H9 (cell line): ENCODE measurements around the gene PNKP. TPM values are rescaled to one million over a fixed set of nuclear protein-coding genes. Genes with fewer than 3 reads are reported as not detected.

Experiments used
- DNase-seq: peaks from one replicate; pipeline ENCODE4 v3.0.0-alpha.2; 2017
- H2AFZ ChIP-seq: one replicate; pipeline ENCODE4 v1.6.1; 2013; ENCODE audit warnings: mild to moderate bottlenecking, low read length, control low read depth, moderate library complexity
- H2AK5ac ChIP-seq: 2 replicates; pipeline ENCODE4 v1.6.1; 2013; ENCODE audit warnings: low read length, control low read depth, mixed read lengths; ENCODE audit not compliant: insufficient read length
- H2BK120ac ChIP-seq: one replicate; pipeline ENCODE4 v1.6.1; 2013; ENCODE audit warnings: low read depth, mild to moderate bottlenecking, low read length, control low read depth, inconsistent platforms; ENCODE audit not compliant: poor library complexity, severe bottlenecking
- H2BK12ac ChIP-seq: 2 replicates; pipeline ENCODE4 v1.6.1; 2013; ENCODE audit warnings: low read length, control low read depth, mixed read lengths, low read depth; ENCODE audit not compliant: insufficient read length
- H2BK15ac ChIP-seq: 2 replicates; pipeline ENCODE4 v1.6.1; 2013; ENCODE audit warnings: low read depth, low read length, control low read depth
- H2BK20ac ChIP-seq: one replicate; pipeline ENCODE4 v1.6.1; 2013; ENCODE audit warnings: low read depth, mild to moderate bottlenecking, low read length, control low read depth, inconsistent platforms; ENCODE audit not compliant: poor library complexity, severe bottlenecking
- H2BK5ac ChIP-seq: 2 replicates; pipeline ENCODE4 v1.6.1; 2013; ENCODE audit warnings: low read length, control low read depth, mixed read lengths; ENCODE audit not compliant: insufficient read length
- H3K14ac ChIP-seq: 2 replicates; pipeline ENCODE4 v1.6.1; 2013; ENCODE audit warnings: low read length, control low read depth; ENCODE audit not compliant: insufficient read depth
- H3K18ac ChIP-seq: 2 replicates; pipeline ENCODE4 v1.6.1; 2013; ENCODE audit warnings: low read depth, mild to moderate bottlenecking, mixed read lengths, low read length, control low read depth; ENCODE audit not compliant: insufficient read length
- H3K23ac ChIP-seq: 2 replicates; pipeline ENCODE4 v1.6.1; 2013; ENCODE audit warnings: low read length, control low read depth, mixed read lengths, low read depth; ENCODE audit not compliant: insufficient read length
- H3K23me2 ChIP-seq: 2 replicates; pipeline ENCODE4 v1.6.1; 2013; ENCODE audit warnings: low read depth, mild to moderate bottlenecking, mixed read lengths, low read length, control low read depth; ENCODE audit not compliant: insufficient read length, poor library complexity, severe bottlenecking
- H3K27ac ChIP-seq: 2 replicates; pipeline ENCODE4 v1.5.1; 2013; ENCODE audit warnings: low read length, control low read depth, mixed read lengths, low read depth; ENCODE audit not compliant: insufficient read length
- H3K27me3 ChIP-seq: 2 replicates; pipeline ENCODE4 v1.6.1; 2013; ENCODE audit warnings: low read length, control low read depth, inconsistent platforms; ENCODE audit not compliant: insufficient read depth
- H3K4ac ChIP-seq: 2 replicates; pipeline ENCODE4 v1.6.1; 2013; ENCODE audit warnings: low read depth, mild to moderate bottlenecking, control low read depth, inconsistent platforms, low read length, moderate library complexity
- H3K4me1 ChIP-seq: 2 replicates; pipeline ENCODE4 v1.6.1; 2013; ENCODE audit warnings: low read length, control low read depth, inconsistent platforms; ENCODE audit not compliant: insufficient read depth
- H3K4me2 ChIP-seq: 2 replicates; pipeline ENCODE4 v1.6.1; 2013; ENCODE audit warnings: low read length, control low read depth, mixed read lengths; ENCODE audit not compliant: insufficient read length, insufficient read depth
- H3K56ac ChIP-seq: 2 replicates; pipeline ENCODE4 v1.6.1; 2013; ENCODE audit warnings: low read depth, mild to moderate bottlenecking, mixed read lengths, low read length, control low read depth; ENCODE audit not compliant: insufficient read length
- H3K79me1 ChIP-seq: 2 replicates; pipeline ENCODE4 v1.6.1; 2013; ENCODE audit warnings: low read depth, mild to moderate bottlenecking, moderate library complexity, low read length, control low read depth, inconsistent platforms; ENCODE audit not compliant: insufficient read depth, poor library complexity, severe bottlenecking
- H3K79me2 ChIP-seq: 2 replicates; pipeline ENCODE4 v1.6.1; 2013; ENCODE audit warnings: low read length, control low read depth, inconsistent platforms; ENCODE audit not compliant: insufficient read depth
- H3K9ac ChIP-seq: 2 replicates; pipeline ENCODE4 v1.6.1; 2013; ENCODE audit warnings: low read length, control low read depth, mixed read lengths; ENCODE audit not compliant: insufficient read length; ENCODE audit errors: extremely low read depth
- H3K9me3 ChIP-seq: one replicate; pipeline ENCODE4 v1.6.1; 2013; ENCODE audit warnings: low read depth, low read length, inconsistent platforms; ENCODE audit not compliant: control insufficient read depth
- H3T11ph ChIP-seq: one replicate; pipeline ENCODE4 v1.6.1; 2013; ENCODE audit warnings: mild to moderate bottlenecking, low read length, control low read depth, inconsistent platforms
- H4K20me1 ChIP-seq: one replicate; pipeline ENCODE4 v1.6.1; 2013; ENCODE audit not compliant: control insufficient read depth, insufficient read length, insufficient read depth
- H4K5ac ChIP-seq: 2 replicates; pipeline ENCODE4 v1.6.1; 2013; ENCODE audit warnings: low read depth, mild to moderate bottlenecking, mixed read lengths, low read length, control low read depth; ENCODE audit not compliant: insufficient read length
- H4K8ac ChIP-seq: replicated peaks from 2 replicates; pipeline ENCODE4 v1.6.1; 2013; ENCODE audit warnings: low read length, control low read depth, mixed read lengths, low read depth; ENCODE audit not compliant: insufficient read length
- H4K91ac ChIP-seq: 2 replicates; pipeline ENCODE4 v1.6.1; 2013; ENCODE audit warnings: low read depth, mild to moderate bottlenecking, moderate library complexity, mixed read lengths, low read length, control low read depth; ENCODE audit not compliant: insufficient read length
- H3K27ac Mint-ChIP-seq, 3 experiments: 2 replicates in 2 of 3; 3 replicates in 1 of 3; pipeline ENCODE4 v1.8.0; 2020 to 2021; ENCODE audit warnings: mixed read lengths in 3 of 3, mild to moderate bottlenecking in 1 of 3, moderate library complexity in 1 of 3
- H3K27me3 Mint-ChIP-seq: 2 replicates; pipeline ENCODE4 v1.8.0; 2021; ENCODE audit warnings: low read depth, mild to moderate bottlenecking, moderate library complexity, mixed read lengths
- H3K36me3 Mint-ChIP-seq, 3 experiments: 2 replicates in 2 of 3; 3 replicates in 1 of 3; pipeline ENCODE4 v1.8.0; 2020 to 2021; ENCODE audit warnings: low read depth in 3 of 3, mixed read lengths in 3 of 3; ENCODE audit not compliant: insufficient read depth in 1 of 3
- H3K4me1 Mint-ChIP-seq, 2 experiments: 2 replicates each; pipeline ENCODE4 v1.8.0; 2020; ENCODE audit warnings: mixed read lengths in 2 of 2
- H3K4me3 Mint-ChIP-seq, 2 experiments: 2 replicates in 1 of 2; 3 replicates in 1 of 2; pipeline ENCODE4 v1.8.0; 2020 to 2021; ENCODE audit warnings: mild to moderate bottlenecking in 2 of 2, mixed read lengths in 2 of 2, moderate library complexity in 1 of 2
- H3K9me3 Mint-ChIP-seq, 2 experiments: 2 replicates in 1 of 2; 3 replicates in 1 of 2; pipeline ENCODE4 v1.8.0; 2020; ENCODE audit warnings: mild to moderate bottlenecking in 2 of 2, mixed read lengths in 2 of 2, moderate library complexity in 1 of 2
- WGBS: extraction: QIAGEN DNeasy Blood & Tissue Kit; methylation state at CpG from one replicate; pipeline ENCODE4 v1.1.7; 2013; ENCODE audit warnings: missing lambda C conversion rate, low lambda C conversion rate, mixed read lengths; ENCODE audit not compliant: insufficient read length; ENCODE audit errors: extremely low coverage; 5-methylcytosine and 5-hydroxymethylcytosine counted together
- total RNA-seq: library from RNA; stranded (reverse); gene quantifications from 2 replicates; pipeline ENCODE4 v1.2.1, GENCODE V29; 2021
- TF ChIP-seq, protein P1 (sequence below): fragments of 200-600 bp; sonication (generic); conservative IDR thresholded peaks from 3 replicates; pipeline ENCODE4 v1.8.0; 2021; ENCODE audit warnings: antibody characterized with exemption, mild to moderate bottlenecking

PNKP gene
- total RNA-seq, 1 experiment from 2014 or later, result 157 TPM

DNA sequence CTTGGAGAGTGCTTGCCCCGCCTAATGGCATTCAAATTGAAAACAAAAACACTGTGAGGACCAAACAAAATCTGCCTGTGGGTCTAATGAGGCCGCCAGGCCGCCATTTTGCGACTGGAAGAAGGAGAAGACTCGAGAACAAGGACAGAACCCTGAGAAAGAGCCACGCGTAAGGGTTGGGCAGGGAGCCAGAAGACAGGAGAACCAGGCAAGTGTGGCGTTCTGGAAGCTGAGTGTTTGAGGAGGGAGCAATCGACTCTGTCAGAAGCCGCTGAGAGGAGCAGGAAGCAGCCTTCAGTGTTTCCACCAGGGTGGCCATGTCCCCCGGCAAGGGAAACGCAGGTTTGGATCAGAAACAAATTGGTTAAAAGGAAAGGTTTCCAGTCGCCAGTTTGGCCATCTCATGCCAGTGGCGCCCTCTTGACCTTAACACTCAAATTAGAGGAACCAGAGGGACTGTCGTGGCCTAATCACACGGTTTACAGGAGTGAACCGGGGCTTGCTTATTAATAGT, 26.6 kb downstream of the PNKP start:
- Histone ChIP-seq H4K5ac (no peak overlapping the region), H4K20me1 (no peaks in the 10 kb centered on the region), H2BK15ac (no peak overlapping the region), H2BK120ac (no peak overlapping the region), H2BK12ac (no peak overlapping the region), H4K8ac (no peak overlapping the region), H2AFZ (no peak overlapping the region), H3K23me2 (no peaks in the 10 kb centered on the region), H3K4me1 (no peaks in the 10 kb centered on the region), H3T11ph (no peak overlapping the region), H3K27ac (no peak overlapping the region), H3K4me2 (no peak overlapping the region), H3K56ac (no peak overlapping the region), H3K79me2 (no peaks in the 10 kb centered on the region), H2BK20ac (no peak overlapping the region), H3K9ac (no peak overlapping the region), H3K23ac (no peak overlapping the region), H4K91ac (no peak overlapping the region), H3K18ac (no peak overlapping the region), H3K4ac (no peak overlapping the region), H3K9me3 (no peaks in the 10 kb centered on the region), H3K79me1 (no peaks in the 10 kb centered on the region), H2BK5ac (no peak overlapping the region), H3K27me3 (no peaks in the 10 kb centered on the region), H3K14ac (no peak overlapping the region), H2AK5ac (no peak overlapping the region)
- Mint-ChIP-seq H3K9me3 (no peaks in the 10 kb centered on the region), H3K4me3 (no peak overlapping the region), H3K4me1 (peaks cover 0 to 5% of the 10 kb centered on the region in 2 experiments; a peak in 2 of 4 replicates), H3K27me3 (peaks cover 1% of the 10 kb centered on the region; the same call in 1 of the 2 replicates), H3K36me3 (peaks cover 6 to 43% (median 40%) of the 10 kb centered on the region in 3 experiments), H3K27ac (peak overlapping the region; percentile 17 to 49 (median 42); a peak in 4 of 7 replicates)
- no CpG with 5 or more reads among the region's 17 CpGs for WGBS
- no peak for DNase-seq
- TF ChIP-seq, protein P1, sequence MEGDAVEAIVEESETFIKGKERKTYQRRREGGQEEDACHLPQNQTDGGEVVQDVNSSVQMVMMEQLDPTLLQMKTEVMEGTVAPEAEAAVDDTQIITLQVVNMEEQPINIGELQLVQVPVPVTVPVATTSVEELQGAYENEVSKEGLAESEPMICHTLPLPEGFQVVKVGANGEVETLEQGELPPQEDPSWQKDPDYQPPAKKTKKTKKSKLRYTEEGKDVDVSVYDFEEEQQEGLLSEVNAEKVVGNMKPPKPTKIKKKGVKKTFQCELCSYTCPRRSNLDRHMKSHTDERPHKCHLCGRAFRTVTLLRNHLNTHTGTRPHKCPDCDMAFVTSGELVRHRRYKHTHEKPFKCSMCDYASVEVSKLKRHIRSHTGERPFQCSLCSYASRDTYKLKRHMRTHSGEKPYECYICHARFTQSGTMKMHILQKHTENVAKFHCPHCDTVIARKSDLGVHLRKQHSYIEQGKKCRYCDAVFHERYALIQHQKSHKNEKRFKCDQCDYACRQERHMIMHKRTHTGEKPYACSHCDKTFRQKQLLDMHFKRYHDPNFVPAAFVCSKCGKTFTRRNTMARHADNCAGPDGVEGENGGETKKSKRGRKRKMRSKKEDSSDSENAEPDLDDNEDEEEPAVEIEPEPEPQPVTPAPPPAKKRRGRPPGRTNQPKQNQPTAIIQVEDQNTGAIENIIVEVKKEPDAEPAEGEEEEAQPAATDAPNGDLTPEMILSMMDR, result no peak
